H9 (cell line): ENCODE measurements around the gene VAV2. TPM values are rescaled to one million over a fixed set of nuclear protein-coding genes. Genes with fewer than 3 reads are reported as not detected.
"Not testable (repeated sequence)": the region's sequence is repeated elsewhere in the genome, so short reads cannot be mapped to it uniquely, and the experiment has no call there.

ENCODE experiments used
- DNase-seq: peaks from one replicate; pipeline ENCODE4 v3.0.0-alpha.2; 2017
- H2AFZ ChIP-seq: one replicate; pipeline ENCODE4 v1.6.1; 2013; ENCODE audit warnings: mild to moderate bottlenecking, low read length, control low read depth, moderate library complexity
- H2AK5ac ChIP-seq: 2 replicates; pipeline ENCODE4 v1.6.1; 2013; ENCODE audit warnings: low read length, control low read depth, mixed read lengths; ENCODE audit not compliant: insufficient read length
- H2BK120ac ChIP-seq: one replicate; pipeline ENCODE4 v1.6.1; 2013; ENCODE audit warnings: low read depth, mild to moderate bottlenecking, low read length, control low read depth, inconsistent platforms; ENCODE audit not compliant: poor library complexity, severe bottlenecking
- H2BK12ac ChIP-seq: 2 replicates; pipeline ENCODE4 v1.6.1; 2013; ENCODE audit warnings: low read length, control low read depth, mixed read lengths, low read depth; ENCODE audit not compliant: insufficient read length
- H2BK15ac ChIP-seq: 2 replicates; pipeline ENCODE4 v1.6.1; 2013; ENCODE audit warnings: low read depth, low read length, control low read depth
- H2BK20ac ChIP-seq: one replicate; pipeline ENCODE4 v1.6.1; 2013; ENCODE audit warnings: low read depth, mild to moderate bottlenecking, low read length, control low read depth, inconsistent platforms; ENCODE audit not compliant: poor library complexity, severe bottlenecking
- H2BK5ac ChIP-seq: 2 replicates; pipeline ENCODE4 v1.6.1; 2013; ENCODE audit warnings: low read length, control low read depth, mixed read lengths; ENCODE audit not compliant: insufficient read length
- H3K14ac ChIP-seq: 2 replicates; pipeline ENCODE4 v1.6.1; 2013; ENCODE audit warnings: low read length, control low read depth; ENCODE audit not compliant: insufficient read depth
- H3K18ac ChIP-seq: 2 replicates; pipeline ENCODE4 v1.6.1; 2013; ENCODE audit warnings: low read depth, mild to moderate bottlenecking, mixed read lengths, low read length, control low read depth; ENCODE audit not compliant: insufficient read length
- H3K23ac ChIP-seq: 2 replicates; pipeline ENCODE4 v1.6.1; 2013; ENCODE audit warnings: low read length, control low read depth, mixed read lengths, low read depth; ENCODE audit not compliant: insufficient read length
- H3K23me2 ChIP-seq: 2 replicates; pipeline ENCODE4 v1.6.1; 2013; ENCODE audit warnings: low read depth, mild to moderate bottlenecking, mixed read lengths, low read length, control low read depth; ENCODE audit not compliant: insufficient read length, poor library complexity, severe bottlenecking
- H3K27ac ChIP-seq: 2 replicates; pipeline ENCODE4 v1.5.1; 2013; ENCODE audit warnings: low read length, control low read depth, mixed read lengths, low read depth; ENCODE audit not compliant: insufficient read length
- H3K27me3 ChIP-seq: 2 replicates; pipeline ENCODE4 v1.6.1; 2013; ENCODE audit warnings: low read length, control low read depth, inconsistent platforms; ENCODE audit not compliant: insufficient read depth
- H3K4ac ChIP-seq: 2 replicates; pipeline ENCODE4 v1.6.1; 2013; ENCODE audit warnings: low read depth, mild to moderate bottlenecking, control low read depth, inconsistent platforms, low read length, moderate library complexity
- H3K4me1 ChIP-seq: 2 replicates; pipeline ENCODE4 v1.6.1; 2013; ENCODE audit warnings: low read length, control low read depth, inconsistent platforms; ENCODE audit not compliant: insufficient read depth
- H3K4me2 ChIP-seq: 2 replicates; pipeline ENCODE4 v1.6.1; 2013; ENCODE audit warnings: low read length, control low read depth, mixed read lengths; ENCODE audit not compliant: insufficient read length, insufficient read depth
- H3K56ac ChIP-seq: 2 replicates; pipeline ENCODE4 v1.6.1; 2013; ENCODE audit warnings: low read depth, mild to moderate bottlenecking, mixed read lengths, low read length, control low read depth; ENCODE audit not compliant: insufficient read length
- H3K79me1 ChIP-seq: 2 replicates; pipeline ENCODE4 v1.6.1; 2013; ENCODE audit warnings: low read depth, mild to moderate bottlenecking, moderate library complexity, low read length, control low read depth, inconsistent platforms; ENCODE audit not compliant: insufficient read depth, poor library complexity, severe bottlenecking
- H3K79me2 ChIP-seq: 2 replicates; pipeline ENCODE4 v1.6.1; 2013; ENCODE audit warnings: low read length, control low read depth, inconsistent platforms; ENCODE audit not compliant: insufficient read depth
- H3K9ac ChIP-seq: 2 replicates; pipeline ENCODE4 v1.6.1; 2013; ENCODE audit warnings: low read length, control low read depth, mixed read lengths; ENCODE audit not compliant: insufficient read length; ENCODE audit errors: extremely low read depth
- H3K9me3 ChIP-seq: one replicate; pipeline ENCODE4 v1.6.1; 2013; ENCODE audit warnings: low read depth, low read length, inconsistent platforms; ENCODE audit not compliant: control insufficient read depth
- H3T11ph ChIP-seq: one replicate; pipeline ENCODE4 v1.6.1; 2013; ENCODE audit warnings: mild to moderate bottlenecking, low read length, control low read depth, inconsistent platforms
- H4K20me1 ChIP-seq: one replicate; pipeline ENCODE4 v1.6.1; 2013; ENCODE audit not compliant: control insufficient read depth, insufficient read length, insufficient read depth
- H4K5ac ChIP-seq: 2 replicates; pipeline ENCODE4 v1.6.1; 2013; ENCODE audit warnings: low read depth, mild to moderate bottlenecking, mixed read lengths, low read length, control low read depth; ENCODE audit not compliant: insufficient read length
- H4K8ac ChIP-seq: replicated peaks from 2 replicates; pipeline ENCODE4 v1.6.1; 2013; ENCODE audit warnings: low read length, control low read depth, mixed read lengths, low read depth; ENCODE audit not compliant: insufficient read length
- H4K91ac ChIP-seq: 2 replicates; pipeline ENCODE4 v1.6.1; 2013; ENCODE audit warnings: low read depth, mild to moderate bottlenecking, moderate library complexity, mixed read lengths, low read length, control low read depth; ENCODE audit not compliant: insufficient read length
- H3K27ac Mint-ChIP-seq, 3 experiments: 2 replicates in 2 of 3; 3 replicates in 1 of 3; pipeline ENCODE4 v1.8.0; 2020 to 2021; ENCODE audit warnings: mixed read lengths in 3 of 3, mild to moderate bottlenecking in 1 of 3, moderate library complexity in 1 of 3
- H3K27me3 Mint-ChIP-seq: 2 replicates; pipeline ENCODE4 v1.8.0; 2021; ENCODE audit warnings: low read depth, mild to moderate bottlenecking, moderate library complexity, mixed read lengths
- H3K36me3 Mint-ChIP-seq, 3 experiments: 2 replicates in 2 of 3; 3 replicates in 1 of 3; pipeline ENCODE4 v1.8.0; 2020 to 2021; ENCODE audit warnings: low read depth in 3 of 3, mixed read lengths in 3 of 3; ENCODE audit not compliant: insufficient read depth in 1 of 3
- H3K4me1 Mint-ChIP-seq, 2 experiments: 2 replicates each; pipeline ENCODE4 v1.8.0; 2020; ENCODE audit warnings: mixed read lengths in 2 of 2
- H3K4me3 Mint-ChIP-seq, 2 experiments: 2 replicates in 1 of 2; 3 replicates in 1 of 2; pipeline ENCODE4 v1.8.0; 2020 to 2021; ENCODE audit warnings: mild to moderate bottlenecking in 2 of 2, mixed read lengths in 2 of 2, moderate library complexity in 1 of 2
- H3K9me3 Mint-ChIP-seq, 2 experiments: 2 replicates in 1 of 2; 3 replicates in 1 of 2; pipeline ENCODE4 v1.8.0; 2020; ENCODE audit warnings: mild to moderate bottlenecking in 2 of 2, mixed read lengths in 2 of 2, moderate library complexity in 1 of 2
- WGBS: extraction: QIAGEN DNeasy Blood & Tissue Kit; methylation state at CpG from one replicate; pipeline ENCODE4 v1.1.7; 2013; ENCODE audit warnings: missing lambda C conversion rate, low lambda C conversion rate, mixed read lengths; ENCODE audit not compliant: insufficient read length; ENCODE audit errors: extremely low coverage; 5-methylcytosine and 5-hydroxymethylcytosine counted together
- total RNA-seq: library from RNA; stranded (reverse); gene quantifications from 2 replicates; pipeline ENCODE4 v1.2.1, GENCODE V29; 2021
- TF ChIP-seq, protein P1 (sequence below): fragments of 200-600 bp; sonication (generic); conservative IDR thresholded peaks from 3 replicates; pipeline ENCODE4 v1.8.0; 2021; ENCODE audit warnings: antibody characterized with exemption, mild to moderate bottlenecking

The VAV2 gene
- total RNA-seq, 1 experiment from 2014 or later, result 58.7 TPM

- no peak overlapping the region for H3K4me2 ChIP-seq
- no peaks in the 10 kb centered on the region for H3K9me3 ChIP-seq
- H4K91ac ChIP-seq, result no peak overlapping the region
- H3K27ac ChIP-seq, result no peak overlapping the region
- no peaks in the 10 kb centered on the region for H4K20me1 ChIP-seq
- Mint-ChIP-seq H3K27me3 (peaks cover 52% of the 10 kb centered on the region), H3K9me3 (peaks cover 7% of the 10 kb centered on the region in 2 experiments; a peak in 3 of 5 replicates), H3K4me3 (no peak overlapping the region), H3K27ac (no peak overlapping the region), H3K4me1 (peaks cover 3 to 4% of the 10 kb centered on the region in 2 experiments; a peak in 2 of 4 replicates), H3K36me3 (no peaks in the 10 kb centered on the region; a peak in 1 of 7 replicates)
- no peak overlapping the region for H4K5ac ChIP-seq
- H3K79me1 ChIP-seq, result no peaks in the 10 kb centered on the region
- H3K56ac ChIP-seq, result no peak overlapping the region
- no peak overlapping the region for H2BK120ac ChIP-seq
- H3T11ph ChIP-seq, result no peak overlapping the region
- H3K14ac ChIP-seq, result no peak overlapping the region
- H2BK15ac ChIP-seq, result no peak overlapping the region
- no peak overlapping the region for H3K23ac ChIP-seq
- no peak overlapping the region for H2BK5ac ChIP-seq
- no peak overlapping the region for H4K8ac ChIP-seq
- no peak overlapping the region for H2BK20ac ChIP-seq
- H3K27me3 ChIP-seq, result no peaks in the 10 kb centered on the region
- TF ChIP-seq, protein P1, sequence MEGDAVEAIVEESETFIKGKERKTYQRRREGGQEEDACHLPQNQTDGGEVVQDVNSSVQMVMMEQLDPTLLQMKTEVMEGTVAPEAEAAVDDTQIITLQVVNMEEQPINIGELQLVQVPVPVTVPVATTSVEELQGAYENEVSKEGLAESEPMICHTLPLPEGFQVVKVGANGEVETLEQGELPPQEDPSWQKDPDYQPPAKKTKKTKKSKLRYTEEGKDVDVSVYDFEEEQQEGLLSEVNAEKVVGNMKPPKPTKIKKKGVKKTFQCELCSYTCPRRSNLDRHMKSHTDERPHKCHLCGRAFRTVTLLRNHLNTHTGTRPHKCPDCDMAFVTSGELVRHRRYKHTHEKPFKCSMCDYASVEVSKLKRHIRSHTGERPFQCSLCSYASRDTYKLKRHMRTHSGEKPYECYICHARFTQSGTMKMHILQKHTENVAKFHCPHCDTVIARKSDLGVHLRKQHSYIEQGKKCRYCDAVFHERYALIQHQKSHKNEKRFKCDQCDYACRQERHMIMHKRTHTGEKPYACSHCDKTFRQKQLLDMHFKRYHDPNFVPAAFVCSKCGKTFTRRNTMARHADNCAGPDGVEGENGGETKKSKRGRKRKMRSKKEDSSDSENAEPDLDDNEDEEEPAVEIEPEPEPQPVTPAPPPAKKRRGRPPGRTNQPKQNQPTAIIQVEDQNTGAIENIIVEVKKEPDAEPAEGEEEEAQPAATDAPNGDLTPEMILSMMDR, result no peak
- no peaks in the 10 kb centered on the region for H3K79me2 ChIP-seq
- no peaks in the 10 kb centered on the region for H3K4me1 ChIP-seq
- no peak overlapping the region for H3K9ac ChIP-seq
- no peaks in the 10 kb centered on the region for H3K23me2 ChIP-seq
- no peak overlapping the region for H3K4ac ChIP-seq
- no peak overlapping the region for H3K18ac ChIP-seq
- no peak overlapping the region for H2AFZ ChIP-seq
- no peak for DNase-seq
- H2AK5ac ChIP-seq, result no peak overlapping the region
- no peak overlapping the region for H2BK12ac ChIP-seq
These were observed 244.8 kb downstream of the VAV2 start for GRCh38 chr9:133747309-133747708.

DNA sequence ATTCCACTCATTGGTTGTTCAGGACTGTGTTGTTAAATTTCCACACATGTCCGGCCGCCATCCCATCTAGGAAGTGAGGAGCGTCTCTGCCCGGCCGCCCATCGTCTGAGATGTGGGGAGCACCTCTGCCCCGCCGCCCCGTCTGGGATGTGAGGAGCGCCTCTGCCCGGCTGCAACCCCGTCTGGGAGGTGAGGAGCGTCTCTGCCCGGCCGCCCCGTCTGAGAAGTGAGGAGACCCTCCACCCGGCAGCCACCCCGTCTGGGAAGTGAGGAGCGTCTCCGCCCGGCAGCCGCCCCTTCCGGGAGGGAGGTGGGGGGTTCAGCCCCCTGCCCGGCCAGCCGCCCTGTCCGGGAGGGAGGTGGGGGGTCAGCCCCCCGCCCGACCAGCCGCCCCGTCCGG, 247.6 kb downstream of the VAV2 start:
- not testable (repeated sequence) for H3K9me3 ChIP-seq, H3K79me1 ChIP-seq, H3K27ac Mint-ChIP-seq, H2BK15ac ChIP-seq, H3T11ph ChIP-seq, H3K4me2 ChIP-seq, H4K20me1 ChIP-seq, H3K9me3 Mint-ChIP-seq, H3K79me2 ChIP-seq, H3K27me3 ChIP-seq, H4K5ac ChIP-seq, H4K8ac ChIP-seq, H2BK120ac ChIP-seq, H3K4me1 Mint-ChIP-seq, H2AK5ac ChIP-seq, H3K56ac ChIP-seq, H3K9ac ChIP-seq, H3K23me2 ChIP-seq, H3K14ac ChIP-seq, H2AFZ ChIP-seq, H3K36me3 Mint-ChIP-seq, H2BK20ac ChIP-seq, H3K27ac ChIP-seq, H3K18ac ChIP-seq, H2BK12ac ChIP-seq, H3K4me3 Mint-ChIP-seq, DNase-seq, H2BK5ac ChIP-seq, H3K4ac ChIP-seq, H4K91ac ChIP-seq, H3K4me1 ChIP-seq, H3K23ac ChIP-seq
- WGBS, result no CpG with 5 or more reads among the region's 31 CpGs
- peaks cover 35% of the 10 kb centered on the region for H3K27me3 Mint-ChIP-seq
